GM23338 (cell line): ENCODE data around the gene AKT2. TPM values are rescaled to one million over a fixed set of nuclear protein-coding genes. Genes with fewer than 3 reads are reported as not detected.

ENCODE experiments used
- ATAC-seq: fragments of 200-7000 bp; cut with Tn5 transposase; 3 replicates; pipeline ENCODE4 v1.9.1; 2020
- DNase-seq: peaks from one replicate; pipeline ENCODE4 v3.0.0-alpha.2; 2015; ENCODE audit warnings: low spot score
- H2AFZ ChIP-seq: fragments of 200-600 bp; sonication (generic); 2 replicates; pipeline ENCODE4 v1.8.0; 2016; ENCODE audit warnings: antibody characterized with exemption, mild to moderate bottlenecking, moderate library complexity
- H3F3A ChIP-seq: fragments of 200-600 bp; sonication (generic); replicated peaks from 2 replicates; pipeline ENCODE4 v1.8.0; 2017; ENCODE audit warnings: antibody characterized with exemption, mixed run types, low read depth
- H3K27ac ChIP-seq: fragments of 200-600 bp; sonication (generic); 2 replicates; pipeline ENCODE4 v1.6.1; 2016; ENCODE audit warnings: low read depth
- H3K27me3 ChIP-seq: fragments of 200-600 bp; sonication (generic); 2 replicates; pipeline ENCODE4 v1.8.0; 2016; ENCODE audit warnings: mild to moderate bottlenecking, mixed run types, moderate library complexity; ENCODE audit not compliant: insufficient read depth
- H3K36me3 ChIP-seq: fragments of 200-600 bp; sonication (generic); 2 replicates; pipeline ENCODE4 v1.8.0; 2016; ENCODE audit warnings: mild to moderate bottlenecking; ENCODE audit not compliant: insufficient read depth
- H3K4me1 ChIP-seq: fragments of 200-600 bp; sonication (generic); 2 replicates; pipeline ENCODE4 v1.8.0; 2016; ENCODE audit warnings: mild to moderate bottlenecking, moderate library complexity; ENCODE audit not compliant: insufficient read depth
- H3K4me2 ChIP-seq: fragments of 200-600 bp; sonication (generic); 2 replicates; pipeline ENCODE4 v1.7.1; 2017; ENCODE audit warnings: mixed run types
- H3K4me3 ChIP-seq: fragments of 200-600 bp; sonication (generic); 2 replicates; pipeline ENCODE4 v1.6.1; 2016; ENCODE audit warnings: mixed run types
- H3K79me2 ChIP-seq: fragments of 200-600 bp; sonication (generic); replicated peaks from 2 replicates; pipeline ENCODE4 v1.8.0; 2017; ENCODE audit warnings: mild to moderate bottlenecking; ENCODE audit not compliant: insufficient read depth
- H3K9me2 ChIP-seq: fragments of 200-600 bp; sonication (generic); 2 replicates; pipeline ENCODE4 v1.8.0; 2017; ENCODE audit not compliant: insufficient read depth
- H4K20me1 ChIP-seq: fragments of 200-600 bp; sonication (generic); replicated peaks from 2 replicates; pipeline ENCODE4 v1.8.0; 2017; ENCODE audit warnings: mild to moderate bottlenecking; ENCODE audit not compliant: insufficient read depth
- H3K27ac Mint-ChIP-seq: 2 replicates; pipeline ENCODE4 v1.8.0; 2020; ENCODE audit warnings: inconsistent platforms, mild to moderate bottlenecking, moderate library complexity, mixed read lengths
- H3K27me3 Mint-ChIP-seq: 3 replicates; pipeline ENCODE4 v1.8.0; 2022; ENCODE audit warnings: low read depth, mild to moderate bottlenecking, moderate library complexity, mixed read lengths, inconsistent platforms; ENCODE audit not compliant: insufficient read depth, poor library complexity
- H3K36me3 Mint-ChIP-seq: 3 replicates; pipeline ENCODE4 v1.8.0; 2021; ENCODE audit warnings: low read depth, mild to moderate bottlenecking, inconsistent platforms, moderate library complexity, mixed read lengths
- H3K4me1 Mint-ChIP-seq: 3 replicates; pipeline ENCODE4 v1.8.0; 2020; ENCODE audit warnings: mild to moderate bottlenecking, inconsistent platforms, mixed read lengths
- H3K4me3 Mint-ChIP-seq: 3 replicates; pipeline ENCODE4 v1.8.0; 2021; ENCODE audit warnings: moderate library complexity, mild to moderate bottlenecking, inconsistent platforms, mixed read lengths
- H3K9me3 Mint-ChIP-seq: 3 replicates; pipeline ENCODE4 v1.8.0; 2020; ENCODE audit warnings: moderate library complexity, mild to moderate bottlenecking, inconsistent platforms, mixed read lengths
- CREB1 ChIP-seq: fragments of 250-450 bp; sonication (Bioruptor Pico); IDR thresholded peaks from 2 replicates; pipeline ENCODE4 v1.5.0; 2020; ENCODE audit warnings: low read depth, mild to moderate bottlenecking, moderate library complexity
- ETS1 ChIP-seq: IDR thresholded peaks from 2 replicates; pipeline ENCODE4 v1.6.1; 2016; ENCODE audit warnings: antibody characterized with exemption
- EZH2phosphoT487 ChIP-seq: fragments of 200-600 bp; sonication (generic); IDR thresholded peaks from one replicate; pipeline ENCODE4 v1.8.1; 2018; ENCODE audit warnings: antibody characterized with exemption; ENCODE audit not compliant: unreplicated experiment
- NANOG ChIP-seq: IDR thresholded peaks from 2 replicates; pipeline ENCODE4 v1.6.1; 2016; ENCODE audit warnings: antibody characterized with exemption, borderline replicate concordance
- POLR2AphosphoS5 ChIP-seq: IDR thresholded peaks from 2 replicates; pipeline ENCODE4 v1.6.1; 2016; ENCODE audit warnings: antibody characterized with exemption, low read depth
- STAT1 ChIP-seq: IDR thresholded peaks from one replicate; pipeline ENCODE4 v1.6.1; 2016; ENCODE audit warnings: antibody characterized with exemption; ENCODE audit not compliant: unreplicated experiment
- polyA plus RNA-seq: library from polyadenylated mRNA; unstranded; fragments of >200 nt; fragmentation: Nextera tagmentation; extraction: Ambion mirVana; gene quantifications from 2 replicates; pipeline ENCODE4 v1.2.1, GENCODE V29; 2016
- total RNA-seq: library from RNA; depleted of rRNA; stranded (reverse); fragments of >200 nt; shearing (Covaris generic); gene quantifications from 2 replicates; pipeline ENCODE4 v1.2.3, GENCODE V29; 2014
- TF ChIP-seq, protein P1 (sequence below): IDR thresholded peaks from one replicate; pipeline ENCODE4 v1.6.1; 2018; ENCODE audit warnings: antibody characterized with exemption; ENCODE audit not compliant: unreplicated experiment

AKT2 gene
- total and polyA plus RNA-seq, 2 experiments from 2014 or later: 17.6 to 123 TPM

DNA sequence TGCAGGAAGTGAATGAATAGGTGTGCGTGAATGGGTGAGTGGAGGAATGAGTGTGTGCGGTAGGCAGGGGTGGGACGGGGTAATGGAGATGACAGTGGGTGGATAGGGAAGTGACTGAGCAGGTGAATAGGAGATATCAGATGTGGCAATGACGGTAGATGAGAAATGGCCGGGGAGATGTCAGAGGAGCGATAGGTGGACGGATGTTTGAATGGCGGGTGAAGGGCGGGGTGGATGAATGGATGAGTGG lies 68.4 kb downstream of the AKT2 start (continued):
- TF ChIP-seq EZH2phosphoT487 (no peak), STAT1 (no peak), POLR2AphosphoS5 (no peak)
- TF ChIP-seq, protein P1, sequence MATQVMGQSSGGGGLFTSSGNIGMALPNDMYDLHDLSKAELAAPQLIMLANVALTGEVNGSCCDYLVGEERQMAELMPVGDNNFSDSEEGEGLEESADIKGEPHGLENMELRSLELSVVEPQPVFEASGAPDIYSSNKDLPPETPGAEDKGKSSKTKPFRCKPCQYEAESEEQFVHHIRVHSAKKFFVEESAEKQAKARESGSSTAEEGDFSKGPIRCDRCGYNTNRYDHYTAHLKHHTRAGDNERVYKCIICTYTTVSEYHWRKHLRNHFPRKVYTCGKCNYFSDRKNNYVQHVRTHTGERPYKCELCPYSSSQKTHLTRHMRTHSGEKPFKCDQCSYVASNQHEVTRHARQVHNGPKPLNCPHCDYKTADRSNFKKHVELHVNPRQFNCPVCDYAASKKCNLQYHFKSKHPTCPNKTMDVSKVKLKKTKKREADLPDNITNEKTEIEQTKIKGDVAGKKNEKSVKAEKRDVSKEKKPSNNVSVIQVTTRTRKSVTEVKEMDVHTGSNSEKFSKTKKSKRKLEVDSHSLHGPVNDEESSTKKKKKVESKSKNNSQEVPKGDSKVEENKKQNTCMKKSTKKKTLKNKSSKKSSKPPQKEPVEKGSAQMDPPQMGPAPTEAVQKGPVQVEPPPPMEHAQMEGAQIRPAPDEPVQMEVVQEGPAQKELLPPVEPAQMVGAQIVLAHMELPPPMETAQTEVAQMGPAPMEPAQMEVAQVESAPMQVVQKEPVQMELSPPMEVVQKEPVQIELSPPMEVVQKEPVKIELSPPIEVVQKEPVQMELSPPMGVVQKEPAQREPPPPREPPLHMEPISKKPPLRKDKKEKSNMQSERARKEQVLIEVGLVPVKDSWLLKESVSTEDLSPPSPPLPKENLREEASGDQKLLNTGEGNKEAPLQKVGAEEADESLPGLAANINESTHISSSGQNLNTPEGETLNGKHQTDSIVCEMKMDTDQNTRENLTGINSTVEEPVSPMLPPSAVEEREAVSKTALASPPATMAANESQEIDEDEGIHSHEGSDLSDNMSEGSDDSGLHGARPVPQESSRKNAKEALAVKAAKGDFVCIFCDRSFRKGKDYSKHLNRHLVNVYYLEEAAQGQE: no peak

- Mint-ChIP-seq H3K4me1 (peaks cover 9% of the 10 kb centered on the region), H3K4me3 (peak overlapping the region; percentile 58), H3K9me3 (no peaks in the 10 kb centered on the region), H3K27me3 (peaks cover 29% of the 10 kb centered on the region), H3K27ac (no peak overlapping the region), H3K36me3 (0 out of 3 replicates have a peak, but pooled peaks cover under 1% of the 10 kb centered on the region)
- 0 out of 3 replicates have a peak, but pooled peaks have one; percentile 2 for ATAC-seq
- Histone ChIP-seq H3K36me3 (no peaks in the 10 kb centered on the region), H3K27me3 (peaks cover 11% of the 10 kb centered on the region; the same call in 1 of the 2 replicates), H4K20me1 (0 out of 2 replicates have a peak, but pooled peaks cover 3% of the 10 kb centered on the region), H3K4me3 (peak overlapping the region; percentile 57), H3K4me2 (peak overlapping the region; percentile 84), H2AFZ (no peak overlapping the region), H3K9me2 (no peaks in the 10 kb centered on the region), H3F3A (0 out of 2 replicates have a peak, but pooled peaks cover 9% of the 10 kb centered on the region), H3K79me2 (no peaks in the 10 kb centered on the region), H3K27ac (no peak overlapping the region), H3K4me1 (no peaks in the 10 kb centered on the region; the same call in 1 of the 2 replicates)
- peak; percentile 32 for DNase-seq
- TF ChIP-seq, protein P1: no peak
- TF ChIP-seq ETS1 (no peak), EZH2phosphoT487 (no peak), NANOG (no peak), POLR2AphosphoS5 (no peak), CREB1 (CRISPR knock-in tag) (no peak)
Measured at GRCh38 chr19:40216013-40216776, 69.0 kb downstream of the AKT2 start.
